T-helper 1 cell treated with Interleukin-12 subunit alpha and Interleukin-12 subunit beta and Interleukin-4 antibody, amounts not matched to agents 30 μg/mL and 1 μg/mL, for 36 hours (primary cell): ENCODE data around the gene DPEP3.
"Not testable (repeated sequence)": the region's sequence is repeated elsewhere in the genome, so short reads cannot be mapped to it uniquely, and the experiment has no call there.

Experiments used
- H3K27ac Mint-ChIP-seq: one replicate; pipeline ENCODE4 v1.8.0; 2021; ENCODE audit warnings: mild to moderate bottlenecking, mixed read lengths
- H3K27me3 Mint-ChIP-seq: one replicate; pipeline ENCODE4 v1.8.0; 2021; ENCODE audit warnings: low read depth, mixed read lengths
- H3K36me3 Mint-ChIP-seq: one replicate; pipeline ENCODE4 v1.8.0; 2021; ENCODE audit warnings: low read depth, mixed read lengths
- H3K4me1 Mint-ChIP-seq: one replicate; pipeline ENCODE4 v1.8.0; 2021; ENCODE audit warnings: low read depth, mixed read lengths
- H3K4me3 Mint-ChIP-seq: one replicate; pipeline ENCODE4 v1.8.0; 2021; ENCODE audit warnings: mild to moderate bottlenecking, moderate library complexity, mixed read lengths
- H3K9me3 Mint-ChIP-seq: one replicate; pipeline ENCODE4 v1.8.0; 2021; ENCODE audit warnings: mixed read lengths

DPEP3 gene

DNA sequence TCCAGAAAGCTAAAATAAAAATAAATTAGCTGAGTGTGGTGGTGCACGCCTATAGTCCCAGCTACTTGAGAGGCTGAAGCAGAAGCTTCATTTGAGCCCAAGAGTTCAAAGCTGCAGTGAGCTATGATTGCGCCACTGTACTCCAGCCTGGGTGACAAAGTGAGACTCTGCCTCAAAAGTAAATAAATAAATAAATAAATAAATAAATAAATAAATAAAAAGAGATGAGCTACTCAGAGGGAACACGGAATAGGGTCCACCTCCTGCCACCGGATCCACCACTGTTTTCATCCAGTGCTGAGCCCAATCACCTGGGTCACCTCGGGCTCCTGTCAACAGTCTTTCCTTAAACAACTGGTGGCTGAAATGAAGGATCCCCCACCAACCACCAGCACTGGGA lies 6.7 kb upstream of the DPEP3 start:
- Mint-ChIP-seq H3K4me3 (no peak overlapping the region), H3K27me3 (no peaks in the 10 kb centered on the region), H3K27ac (no peak overlapping the region), H3K9me3 (no peaks in the 10 kb centered on the region), H3K4me1 (peaks cover 28% of the 10 kb centered on the region), H3K36me3 (peaks cover 2% of the 10 kb centered on the region)

DNA sequence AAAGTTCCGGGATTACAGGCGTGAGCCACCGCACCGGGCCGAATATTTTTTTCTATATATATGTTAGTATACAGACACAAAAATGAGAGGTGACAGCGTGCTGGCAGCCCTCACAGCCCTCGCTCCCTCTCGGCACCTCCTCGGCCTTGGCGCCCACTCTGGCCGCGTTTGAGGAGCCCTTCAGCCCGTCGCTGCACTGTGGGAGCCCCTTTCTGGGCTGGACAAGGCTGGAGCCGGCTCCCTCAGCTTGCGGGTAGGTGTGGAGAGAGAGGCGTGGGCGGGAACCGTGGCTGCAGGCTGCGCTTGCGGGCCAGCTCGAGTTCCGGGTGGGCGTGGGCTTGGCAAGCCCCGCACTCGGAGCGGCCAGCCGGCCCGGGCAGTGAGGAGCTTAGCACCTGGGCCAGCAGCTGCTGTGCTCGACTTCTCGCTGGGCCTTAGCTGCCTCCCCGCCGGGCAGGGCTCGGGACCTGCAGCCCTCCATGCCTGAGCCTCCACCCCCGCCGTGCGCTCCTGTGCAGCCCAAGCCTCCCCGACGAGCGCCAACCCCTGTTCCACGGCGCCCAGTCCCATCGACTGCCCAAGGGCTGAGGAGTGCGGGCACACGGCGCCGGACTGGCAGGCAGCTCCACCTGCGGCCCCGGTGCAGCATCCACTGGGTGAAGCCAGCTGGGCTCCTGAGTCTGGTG lies 1.9 kb upstream of the DPEP3 start:
- Mint-ChIP-seq H3K9me3 (no peaks in the 10 kb centered on the region), H3K36me3 (no peaks in the 10 kb centered on the region), H3K4me1 (peaks cover 23% of the 10 kb centered on the region), H3K27ac (no peak overlapping the region), H3K4me3 (no peak overlapping the region), H3K27me3 (peaks cover 5% of the 10 kb centered on the region)

DNA sequence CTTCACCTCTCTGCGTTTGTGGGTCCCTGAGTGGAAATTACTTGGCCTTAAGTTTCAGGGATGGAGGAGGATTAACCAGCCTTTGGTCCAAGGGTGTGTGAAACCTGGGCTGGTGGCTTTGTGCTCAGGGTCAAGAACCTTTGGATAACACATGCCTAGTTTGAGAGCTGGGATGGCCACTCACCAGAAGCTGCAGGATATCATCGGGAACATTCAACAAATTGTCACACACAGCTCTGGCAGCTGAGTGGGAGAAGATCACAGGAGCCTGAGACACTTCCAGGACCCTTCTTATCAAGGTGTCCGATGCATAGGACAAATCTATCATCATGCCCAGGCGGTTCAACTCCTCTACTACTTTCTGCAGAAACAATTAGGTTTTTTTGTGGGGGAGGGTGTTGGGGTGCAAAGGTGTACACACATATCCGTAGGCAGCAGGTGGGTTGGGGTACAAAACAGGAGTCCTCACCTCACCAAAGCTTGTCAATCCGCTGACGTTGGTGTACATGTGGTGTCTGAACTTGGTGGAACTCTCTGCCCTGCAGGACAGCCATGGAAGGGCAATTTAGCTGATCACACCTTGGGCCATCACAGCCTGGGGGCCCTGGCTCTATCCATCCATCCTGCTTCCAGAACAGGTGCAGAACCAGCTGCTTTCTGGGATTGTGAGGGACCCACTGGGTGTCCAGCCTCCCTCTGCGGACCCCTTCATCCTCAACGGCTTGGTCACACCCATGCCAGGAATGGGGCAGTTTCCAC lies 2.7 kb downstream of the DPEP3 start:
- no peaks in the 10 kb centered on the region for H3K36me3 Mint-ChIP-seq
- H3K27ac Mint-ChIP-seq, result no peak overlapping the region
- H3K4me1 Mint-ChIP-seq, result no peaks in the 10 kb centered on the region
- H3K27me3 Mint-ChIP-seq, result peaks cover 11% of the 10 kb centered on the region
- no peak overlapping the region for H3K4me3 Mint-ChIP-seq
- no peaks in the 10 kb centered on the region for H3K9me3 Mint-ChIP-seq

DNA sequence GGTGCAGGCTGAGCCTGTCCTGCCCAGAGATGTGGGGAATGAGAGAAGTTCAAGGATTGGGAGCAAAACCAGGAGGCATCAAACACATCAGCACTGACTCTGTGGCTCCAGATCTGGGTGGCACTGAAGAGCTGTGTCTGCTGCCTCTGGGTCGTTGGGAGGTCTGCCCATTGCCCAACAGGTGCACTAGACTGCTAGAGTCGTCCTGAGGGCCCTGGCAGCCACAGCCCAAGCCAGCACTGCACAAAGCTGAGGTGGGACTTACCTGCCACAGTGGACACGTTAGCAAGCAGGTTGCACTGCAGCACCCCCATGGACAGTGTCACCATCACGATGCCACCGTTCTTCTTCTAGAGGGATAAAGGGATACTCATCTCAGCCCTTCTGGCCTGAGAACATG lies 3.3 kb downstream of the DPEP3 start:
- H3K27me3 Mint-ChIP-seq, result peaks cover 11% of the 10 kb centered on the region
- H3K4me1 Mint-ChIP-seq, result no peaks in the 10 kb centered on the region
- no peak overlapping the region for H3K4me3 Mint-ChIP-seq
- H3K9me3 Mint-ChIP-seq, result no peaks in the 10 kb centered on the region
- H3K27ac Mint-ChIP-seq, result no peak overlapping the region
- H3K36me3 Mint-ChIP-seq, result no peaks in the 10 kb centered on the region

DNA sequence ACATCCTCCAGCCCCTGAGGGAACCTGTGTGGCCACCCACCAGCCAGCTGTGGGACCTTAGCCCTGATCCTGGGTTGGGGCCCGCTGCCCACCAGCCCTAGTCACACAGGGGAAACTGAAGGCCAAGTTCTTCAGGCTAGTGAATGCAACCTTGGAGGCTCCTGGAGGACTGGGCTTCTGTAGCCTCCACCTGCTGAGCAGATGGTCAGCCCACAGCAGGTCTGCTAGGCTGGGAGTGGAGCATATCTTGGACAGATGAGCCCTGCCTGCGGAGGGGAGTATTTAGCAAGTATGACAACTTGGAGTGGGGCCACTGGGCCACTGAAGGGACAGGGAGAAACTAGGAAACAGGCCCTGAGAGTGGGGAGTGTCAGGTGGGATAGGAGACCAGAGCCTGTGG lies 4.1 kb downstream of the DPEP3 start:
- H3K4me1 Mint-ChIP-seq, result no peaks in the 10 kb centered on the region
- H3K4me3 Mint-ChIP-seq, result no peak overlapping the region
- H3K27me3 Mint-ChIP-seq, result peaks cover 11% of the 10 kb centered on the region
- no peaks in the 10 kb centered on the region for H3K9me3 Mint-ChIP-seq
- H3K36me3 Mint-ChIP-seq, result no peaks in the 10 kb centered on the region
- no peak overlapping the region for H3K27ac Mint-ChIP-seq

DNA sequence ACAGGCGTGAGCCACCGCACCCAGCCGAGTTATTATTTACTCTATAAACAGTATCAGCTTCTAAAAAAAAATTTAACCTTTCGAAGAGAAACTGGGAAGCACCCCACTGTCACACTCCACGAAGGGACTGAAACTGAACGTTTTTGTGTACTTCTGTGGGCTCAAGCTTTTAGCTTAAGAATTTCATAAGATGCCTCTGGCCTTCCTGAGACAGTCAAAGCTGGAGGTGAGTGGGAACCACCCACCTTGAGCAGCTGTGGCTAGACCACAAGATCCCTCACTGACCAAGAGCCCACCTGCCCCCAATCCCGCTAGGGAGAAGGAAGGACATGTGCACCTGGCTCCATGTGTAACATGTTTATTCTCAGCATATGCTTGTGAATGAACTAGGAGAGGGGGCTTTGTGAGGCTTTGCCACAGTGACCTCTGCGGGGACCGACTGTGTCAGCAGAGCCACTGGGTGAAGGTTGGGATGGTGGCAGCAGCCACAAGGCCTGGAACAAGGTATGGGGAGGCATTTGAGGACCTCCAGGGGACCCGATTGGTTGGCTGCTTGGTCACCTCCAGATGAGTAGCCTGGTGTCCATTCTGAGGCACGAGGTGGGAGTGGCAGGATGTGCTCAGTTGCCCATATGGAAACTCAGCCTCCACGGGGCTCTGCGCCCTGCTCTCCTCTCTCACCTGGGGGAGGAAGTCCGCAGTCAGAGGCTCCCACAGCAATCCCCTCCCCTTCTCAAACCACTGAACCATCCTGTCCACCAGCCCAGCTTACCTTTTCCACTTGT lies 4.8 kb downstream of the DPEP3 start:
- no peak overlapping the region for H3K4me3 Mint-ChIP-seq
- H3K27ac Mint-ChIP-seq, result no peak overlapping the region
- no peaks in the 10 kb centered on the region for H3K4me1 Mint-ChIP-seq
- H3K27me3 Mint-ChIP-seq, result peaks cover 11% of the 10 kb centered on the region
- no peaks in the 10 kb centered on the region for H3K9me3 Mint-ChIP-seq
- H3K36me3 Mint-ChIP-seq, result no peaks in the 10 kb centered on the region

DNA sequence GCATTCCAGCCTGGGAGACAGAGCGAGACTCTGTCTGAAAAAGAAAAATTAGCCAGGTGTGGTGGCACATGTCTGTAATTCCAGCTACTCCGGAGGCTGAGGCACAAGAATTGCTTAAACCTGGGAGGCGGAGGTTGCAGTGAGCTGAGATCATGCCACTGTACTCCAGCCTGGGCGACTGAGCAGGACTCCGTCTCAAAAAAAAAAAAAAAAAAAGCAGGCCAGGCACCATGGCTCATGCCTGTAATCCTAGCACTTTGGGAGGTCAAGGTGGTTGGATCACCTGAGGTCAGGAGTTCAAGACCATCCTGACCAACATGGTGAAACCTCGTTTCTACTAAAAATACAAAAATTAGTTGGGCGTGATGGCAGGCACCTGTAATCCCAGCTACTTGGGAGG lies 8.0 kb downstream of the DPEP3 start:
- H3K27me3 Mint-ChIP-seq, H3K36me3 Mint-ChIP-seq, H3K4me1 Mint-ChIP-seq, H3K4me3 Mint-ChIP-seq, H3K27ac Mint-ChIP-seq, H3K9me3 Mint-ChIP-seq: not testable (repeated sequence)

DNA sequence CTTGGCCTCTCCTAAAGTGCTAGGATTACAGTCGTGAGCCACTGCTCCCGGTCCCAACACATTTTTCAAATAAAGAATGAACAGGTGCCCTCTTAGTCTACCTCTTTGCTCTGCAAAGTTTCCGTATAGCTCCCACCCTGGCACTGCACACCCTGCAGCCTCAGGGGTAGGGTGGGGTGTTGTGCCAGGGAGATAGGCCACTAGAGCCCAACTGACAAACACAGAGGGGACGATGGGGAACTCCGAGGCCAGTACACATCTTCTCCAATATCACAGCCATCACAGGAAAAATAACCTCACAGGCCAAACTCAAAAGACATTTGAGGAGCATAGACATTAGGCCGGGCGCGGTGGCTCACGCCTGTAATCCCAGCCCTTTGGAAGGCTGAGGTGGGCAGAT lies 9.2 kb downstream of the DPEP3 start:
- Mint-ChIP-seq H3K27ac (no peak overlapping the region), H3K36me3 (no peaks in the 10 kb centered on the region), H3K4me3 (peak overlapping the region; percentile 33), H3K27me3 (peaks cover 6% of the 10 kb centered on the region), H3K9me3 (no peaks in the 10 kb centered on the region), H3K4me1 (peaks cover 20% of the 10 kb centered on the region)

DNA sequence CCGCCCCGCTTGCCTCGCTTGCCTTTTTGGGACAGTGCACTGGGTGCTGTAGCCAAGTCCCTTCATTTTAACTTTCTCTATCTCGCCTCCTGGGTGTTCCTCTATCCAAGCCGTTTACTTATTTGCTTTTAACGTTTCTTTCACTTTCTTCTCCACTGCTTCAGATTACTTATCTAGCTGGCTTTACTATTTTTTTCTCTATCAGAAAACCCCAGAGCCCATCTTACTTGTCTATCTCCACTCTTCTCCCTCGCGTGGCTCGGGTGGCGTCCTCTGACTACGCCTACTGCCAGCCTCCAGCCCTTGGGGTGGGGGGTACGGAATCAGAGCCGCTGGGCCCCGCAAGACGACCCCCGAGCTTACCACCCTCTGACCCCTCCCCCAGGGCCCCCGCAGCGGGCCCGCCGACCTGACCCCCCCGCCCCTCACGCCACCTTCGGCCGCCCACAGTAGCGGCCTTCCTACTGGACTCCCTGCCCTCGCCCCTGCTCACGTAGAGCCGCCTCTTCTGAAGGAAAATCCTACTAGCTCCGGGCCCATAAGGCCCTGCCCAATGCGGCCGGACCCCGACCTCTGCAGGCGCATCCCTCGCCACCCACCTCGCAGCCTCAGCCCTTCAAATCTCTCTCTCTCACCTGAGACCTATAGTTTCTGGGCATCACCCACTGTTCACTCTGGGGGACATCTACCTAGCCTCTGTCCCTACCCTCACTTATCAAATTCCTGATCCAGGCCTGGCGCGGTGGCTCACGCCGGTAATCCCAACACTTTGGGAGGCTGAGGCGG lies 10.9 kb downstream of the DPEP3 start:
- H3K4me3 Mint-ChIP-seq, result peak overlapping the region; percentile 96
- H3K36me3 Mint-ChIP-seq, result no peaks in the 10 kb centered on the region
- H3K9me3 Mint-ChIP-seq, result no peaks in the 10 kb centered on the region
- no peaks in the 10 kb centered on the region for H3K27me3 Mint-ChIP-seq
- peaks cover 29% of the 10 kb centered on the region for H3K4me1 Mint-ChIP-seq
- peak overlapping the region; percentile 97 for H3K27ac Mint-ChIP-seq

DNA sequence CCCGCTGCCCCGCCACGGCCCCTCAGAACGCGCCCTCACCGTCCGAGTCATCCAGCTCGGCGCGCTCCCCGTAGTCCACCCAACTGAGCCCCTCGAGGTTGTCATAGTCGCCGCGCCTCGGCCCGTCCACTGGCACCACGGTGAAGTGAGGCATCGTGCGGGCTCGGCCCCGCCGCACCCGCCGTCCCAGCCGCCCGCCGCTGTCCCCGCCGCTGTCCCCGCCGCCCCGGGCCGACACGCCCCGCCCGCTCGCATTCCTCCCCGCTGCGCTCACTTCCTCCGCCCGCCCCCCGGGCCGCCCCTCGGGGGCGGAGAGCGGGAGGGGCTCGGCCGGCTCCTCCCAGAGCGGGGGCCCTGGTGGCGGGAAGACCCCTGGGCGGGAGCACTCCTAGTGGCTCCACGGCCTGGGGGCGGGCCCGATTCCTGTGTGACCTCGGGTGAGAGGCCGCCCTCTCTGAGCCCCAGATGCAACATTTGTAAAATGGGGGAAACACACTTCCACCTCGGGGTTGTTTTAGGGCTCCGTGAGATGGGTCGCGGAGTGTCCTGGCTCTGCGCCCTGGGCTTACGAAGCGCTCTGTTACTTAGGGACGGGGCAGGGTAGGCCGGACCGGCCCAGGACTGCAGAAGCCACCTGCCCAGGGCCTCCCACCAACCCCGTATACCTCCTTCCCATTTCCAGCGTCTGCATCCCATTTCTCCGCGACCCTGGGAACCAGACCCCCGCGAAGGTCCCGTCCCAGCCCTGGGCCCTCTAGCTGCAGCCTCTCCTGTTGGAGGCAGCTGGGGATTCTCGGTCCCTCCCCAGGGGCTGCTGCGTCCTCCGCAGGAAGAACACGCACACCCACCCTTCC lies 11.7 kb downstream of the DPEP3 start, which contains the start of gene SLC12A4:
Gene SLC12A4, minus strand, starts transcription at position 238 of the 854 bp plus-strand sequence. Its CDS starts 84 bp downstream, at position 154.
- no peaks in the 10 kb centered on the region for H3K36me3 Mint-ChIP-seq
- peaks cover 29% of the 10 kb centered on the region for H3K4me1 Mint-ChIP-seq
- H3K27me3 Mint-ChIP-seq, result no peaks in the 10 kb centered on the region
- H3K27ac Mint-ChIP-seq, result peak within 1 kb of the TSS; percentile 97
- H3K9me3 Mint-ChIP-seq, result no peaks in the 10 kb centered on the region
- peak within 1 kb of the TSS; percentile 96 for H3K4me3 Mint-ChIP-seq

DNA sequence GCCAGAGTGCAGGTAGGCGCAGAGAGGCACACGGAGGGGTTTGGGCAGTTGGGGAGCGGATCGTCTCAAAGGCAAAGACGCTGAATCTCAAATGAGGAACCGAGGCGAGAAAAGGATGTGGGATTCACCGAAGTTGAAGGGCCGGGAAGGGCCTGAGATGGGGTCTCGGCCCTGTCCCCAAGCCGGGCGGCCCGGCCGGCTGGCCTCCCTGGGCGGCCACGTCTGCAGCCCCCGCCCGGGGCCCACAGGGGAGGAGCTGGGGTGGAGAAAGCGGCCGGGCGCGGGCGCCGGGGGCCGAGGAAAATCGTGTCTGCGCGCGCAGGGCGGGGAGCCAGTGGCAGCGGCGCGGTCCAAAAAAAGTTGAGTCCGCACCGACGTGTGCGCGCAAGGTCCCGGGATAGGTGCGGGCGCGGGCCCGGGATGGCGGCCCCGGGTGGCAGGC lies 12.3 kb downstream of the DPEP3 start:
- H3K36me3 Mint-ChIP-seq, result no peaks in the 10 kb centered on the region
- H3K27me3 Mint-ChIP-seq, result no peaks in the 10 kb centered on the region
- H3K4me3 Mint-ChIP-seq, result peak overlapping the region; percentile 96
- H3K4me1 Mint-ChIP-seq, result peaks cover 29% of the 10 kb centered on the region
- peak overlapping the region; percentile 91 for H3K27ac Mint-ChIP-seq
- H3K9me3 Mint-ChIP-seq, result no peaks in the 10 kb centered on the region

DNA sequence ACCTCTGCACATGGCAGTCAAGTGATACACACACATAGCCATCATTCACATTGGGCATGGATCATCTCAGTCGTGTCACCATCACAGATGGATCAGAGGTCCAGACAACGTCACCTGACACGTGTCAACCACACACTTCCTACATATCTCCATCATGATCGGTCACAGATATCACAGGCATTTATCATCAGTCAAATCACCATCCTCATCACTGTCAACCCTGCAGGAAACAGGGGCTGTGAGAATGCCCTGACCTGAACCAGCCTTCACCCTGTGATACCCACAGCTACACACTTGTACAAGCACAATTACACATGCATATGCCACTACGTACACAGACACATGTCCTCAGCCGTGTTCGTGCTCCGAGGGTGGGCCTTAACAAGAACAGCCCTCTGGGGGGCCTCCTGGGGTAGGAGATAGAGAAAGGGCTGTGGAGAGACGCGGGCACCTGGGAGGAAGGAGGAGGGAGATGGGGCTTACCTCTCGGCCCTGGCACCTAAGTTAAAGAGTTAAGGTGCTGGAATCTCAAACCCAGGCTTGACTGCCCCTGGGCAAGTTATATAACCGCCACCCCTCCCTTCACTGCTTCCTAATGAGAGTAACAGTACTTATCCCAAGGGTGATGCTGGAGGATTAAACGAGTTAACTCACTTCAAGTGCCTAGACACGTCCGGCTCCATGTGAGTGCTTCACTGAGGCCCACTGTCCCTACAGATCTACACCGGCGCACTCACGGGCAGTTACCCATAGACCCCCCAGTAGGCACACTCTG lies 12.9 kb downstream of the DPEP3 start:
- Mint-ChIP-seq H3K27ac (peak overlapping the region; percentile 91), H3K36me3 (peaks cover 2% of the 10 kb centered on the region), H3K4me3 (peak overlapping the region; percentile 95), H3K27me3 (no peaks in the 10 kb centered on the region), H3K9me3 (no peaks in the 10 kb centered on the region), H3K4me1 (peaks cover 29% of the 10 kb centered on the region)
